Astrocyte (in vitro differentiated cells and primary cell): Measurements from ENCODE around the gene OR10G8.

Experiments
- EZH2 ChIP-seq: IDR thresholded peaks from 2 replicates; pipeline ENCODE4 v1.6.1; 2012; ENCODE audit warnings: mild to moderate bottlenecking, low read length, inconsistent platforms; ENCODE audit not compliant: insufficient read depth
- TF ChIP-seq, protein P1 (sequence below): IDR thresholded peaks from 2 replicates; pipeline ENCODE4 v1.5.1; 2011; ENCODE audit warnings: low read depth, mild to moderate bottlenecking, inconsistent platforms, low read length, moderate library complexity; ENCODE audit not compliant: insufficient read depth

DNA sequence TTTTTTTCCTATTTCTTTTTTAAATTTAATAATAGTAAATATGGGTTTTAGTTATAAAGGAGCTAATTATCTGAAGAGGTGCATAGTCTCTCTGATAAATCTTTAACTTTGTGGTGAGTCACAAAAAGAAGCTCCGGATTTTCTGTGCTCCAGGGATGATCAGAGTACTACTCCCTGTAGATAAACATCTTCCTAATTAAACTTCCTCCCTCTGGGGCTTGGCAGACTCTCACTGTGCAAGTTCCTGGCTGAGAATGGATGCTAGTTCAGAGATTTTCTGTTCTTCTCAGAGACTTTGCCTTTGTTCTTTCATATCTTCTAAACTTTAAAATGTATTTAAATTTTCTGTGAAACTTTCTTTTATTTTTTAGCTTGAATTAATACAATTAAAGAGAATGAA lies 14.7 kb downstream of the OR10G8 start, which contains the start of gene OR10G7:
- TF ChIP-seq, protein P1, sequence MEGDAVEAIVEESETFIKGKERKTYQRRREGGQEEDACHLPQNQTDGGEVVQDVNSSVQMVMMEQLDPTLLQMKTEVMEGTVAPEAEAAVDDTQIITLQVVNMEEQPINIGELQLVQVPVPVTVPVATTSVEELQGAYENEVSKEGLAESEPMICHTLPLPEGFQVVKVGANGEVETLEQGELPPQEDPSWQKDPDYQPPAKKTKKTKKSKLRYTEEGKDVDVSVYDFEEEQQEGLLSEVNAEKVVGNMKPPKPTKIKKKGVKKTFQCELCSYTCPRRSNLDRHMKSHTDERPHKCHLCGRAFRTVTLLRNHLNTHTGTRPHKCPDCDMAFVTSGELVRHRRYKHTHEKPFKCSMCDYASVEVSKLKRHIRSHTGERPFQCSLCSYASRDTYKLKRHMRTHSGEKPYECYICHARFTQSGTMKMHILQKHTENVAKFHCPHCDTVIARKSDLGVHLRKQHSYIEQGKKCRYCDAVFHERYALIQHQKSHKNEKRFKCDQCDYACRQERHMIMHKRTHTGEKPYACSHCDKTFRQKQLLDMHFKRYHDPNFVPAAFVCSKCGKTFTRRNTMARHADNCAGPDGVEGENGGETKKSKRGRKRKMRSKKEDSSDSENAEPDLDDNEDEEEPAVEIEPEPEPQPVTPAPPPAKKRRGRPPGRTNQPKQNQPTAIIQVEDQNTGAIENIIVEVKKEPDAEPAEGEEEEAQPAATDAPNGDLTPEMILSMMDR = no peak
- TF ChIP-seq EZH2 = no peak
